HG02938 (cell line): Measurements from ENCODE around the gene TRPM7.
"Not testable (repeated sequence)": the region's sequence is repeated elsewhere in the genome, so short reads cannot be mapped to it uniquely, and the experiment has no call there.

Experiments used
- ATAC-seq: cut with Tn5 transposase; IDR thresholded peaks from one replicate; pipeline ENCODE4 v1.9.1; 2021; ENCODE audit warnings: mild to moderate bottlenecking, moderate library complexity; ENCODE audit not compliant: unreplicated experiment

The TRPM7 gene

GRCh38 chr15:50675535-50676144 lies 11.0 kb downstream of the TRPM7 start:
- no peak for ATAC-seq

GRCh38 chr15:50670115-50670514 lies 16.5 kb downstream of the TRPM7 start:
- ATAC-seq, result no peak

GRCh38 chr15:50669611-50670010 lies 17.0 kb downstream of the TRPM7 start:
- ATAC-seq, result no peak

- no peak for ATAC-seq
These were observed 20.7 kb downstream of the TRPM7 start for GRCh38 chr15:50665938-50666337.

- ATAC-seq, result no peak
These were observed 31.0 kb downstream of the TRPM7 start for GRCh38 chr15:50655555-50655954.

- ATAC-seq, result no peak
These were observed 33.3 kb downstream of the TRPM7 start for GRCh38 chr15:50653156-50653743.

- ATAC-seq, result no peak
These were observed 33.9 kb downstream of the TRPM7 start for GRCh38 chr15:50652671-50653070.

GRCh38 chr15:50641318-50641717 lies 45.3 kb downstream of the TRPM7 start:
- ATAC-seq, result no peak

GRCh38 chr15:50636146-50636545 lies 50.5 kb downstream of the TRPM7 start:
- no peak for ATAC-seq

GRCh38 chr15:50633653-50634052 lies 52.9 kb downstream of the TRPM7 start:
- ATAC-seq, result no peak

GRCh38 chr15:50628421-50628820 lies 58.2 kb downstream of the TRPM7 start:
- no peak for ATAC-seq

GRCh38 chr15:50627351-50628055 lies 59.1 kb downstream of the TRPM7 start:
- ATAC-seq, result no peak

GRCh38 chr15:50624616-50625168 lies 61.9 kb downstream of the TRPM7 start:
- ATAC-seq, result no peak

GRCh38 chr15:50622361-50622943 lies 64.1 kb downstream of the TRPM7 start:
- ATAC-seq, result not testable (repeated sequence)

GRCh38 chr15:50616960-50617359 lies 69.6 kb downstream of the TRPM7 start:
- not testable (repeated sequence) for ATAC-seq

GRCh38 chr15:50616554-50616953 lies 70.0 kb downstream of the TRPM7 start:
- ATAC-seq, result not testable (repeated sequence)

- ATAC-seq, result no peak
These were observed 73.0 kb downstream of the TRPM7 start for GRCh38 chr15:50613600-50613999.

GRCh38 chr15:50607129-50607528 lies 79.5 kb downstream of the TRPM7 start:
- ATAC-seq, result no peak

GRCh38 chr15:50605462-50605861 lies 81.1 kb downstream of the TRPM7 start:
- ATAC-seq, result no peak

GRCh38 chr15:50602028-50602427 lies 84.6 kb downstream of the TRPM7 start:
- ATAC-seq, result not testable (repeated sequence)

- no peak for ATAC-seq
These were observed 92.3 kb downstream of the TRPM7 start for GRCh38 chr15:50594311-50594710.

GRCh38 chr15:50593761-50594160 lies 92.8 kb downstream of the TRPM7 start:
- ATAC-seq, result no peak
